ENCODE data around the gene AMIGO3.

DNA sequence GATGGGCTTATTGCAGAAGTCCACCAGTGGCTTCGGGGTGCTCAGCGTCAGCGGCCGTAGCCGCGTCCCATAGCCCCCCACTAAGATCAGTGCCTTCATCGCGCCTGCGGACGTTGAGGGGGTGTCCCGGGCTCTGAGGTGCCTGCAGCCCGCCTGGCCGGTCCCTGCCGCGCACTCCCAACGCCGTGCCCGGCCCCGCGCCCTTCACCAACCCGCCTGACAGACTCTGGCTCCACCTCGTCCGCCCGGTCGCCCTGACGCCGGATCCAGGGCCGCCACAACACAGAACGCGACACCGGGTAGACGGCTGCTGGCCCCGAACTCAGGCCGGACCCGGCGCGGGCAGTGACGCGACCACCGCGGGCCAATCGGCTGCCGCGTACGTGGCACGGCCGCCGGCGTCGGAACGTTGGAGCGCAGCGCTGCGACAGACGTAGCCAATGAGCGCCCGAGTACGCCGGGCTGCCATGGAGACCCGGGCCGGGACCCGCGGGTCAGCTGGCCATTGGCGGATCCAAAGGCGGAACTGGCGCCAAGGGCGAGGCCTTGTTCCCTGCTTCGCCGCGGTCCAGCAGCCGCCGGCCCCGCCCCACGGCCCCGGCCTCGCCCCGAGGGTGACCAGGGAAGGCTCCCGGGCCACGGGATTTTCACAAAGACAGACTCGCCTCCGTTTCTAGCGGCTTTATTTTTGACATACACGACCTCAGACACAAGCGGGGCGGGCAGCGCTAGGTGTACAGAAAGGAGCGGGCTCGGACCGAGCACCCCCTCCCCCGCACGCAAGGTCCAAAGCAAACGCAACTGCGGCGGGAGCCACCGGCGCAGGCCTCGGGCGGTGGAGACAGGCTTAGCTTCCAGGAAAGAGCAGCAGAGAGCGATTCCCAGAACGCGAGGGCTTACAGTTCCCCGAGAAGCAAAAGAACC lies 4.4 kb upstream of the AMIGO3 start, which contains the start of gene GMPPB:
- TF ChIP-seq, protein P1, sequence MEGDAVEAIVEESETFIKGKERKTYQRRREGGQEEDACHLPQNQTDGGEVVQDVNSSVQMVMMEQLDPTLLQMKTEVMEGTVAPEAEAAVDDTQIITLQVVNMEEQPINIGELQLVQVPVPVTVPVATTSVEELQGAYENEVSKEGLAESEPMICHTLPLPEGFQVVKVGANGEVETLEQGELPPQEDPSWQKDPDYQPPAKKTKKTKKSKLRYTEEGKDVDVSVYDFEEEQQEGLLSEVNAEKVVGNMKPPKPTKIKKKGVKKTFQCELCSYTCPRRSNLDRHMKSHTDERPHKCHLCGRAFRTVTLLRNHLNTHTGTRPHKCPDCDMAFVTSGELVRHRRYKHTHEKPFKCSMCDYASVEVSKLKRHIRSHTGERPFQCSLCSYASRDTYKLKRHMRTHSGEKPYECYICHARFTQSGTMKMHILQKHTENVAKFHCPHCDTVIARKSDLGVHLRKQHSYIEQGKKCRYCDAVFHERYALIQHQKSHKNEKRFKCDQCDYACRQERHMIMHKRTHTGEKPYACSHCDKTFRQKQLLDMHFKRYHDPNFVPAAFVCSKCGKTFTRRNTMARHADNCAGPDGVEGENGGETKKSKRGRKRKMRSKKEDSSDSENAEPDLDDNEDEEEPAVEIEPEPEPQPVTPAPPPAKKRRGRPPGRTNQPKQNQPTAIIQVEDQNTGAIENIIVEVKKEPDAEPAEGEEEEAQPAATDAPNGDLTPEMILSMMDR (IDR thresholded peaks at IDR 0.05), result no peak
- no peak for TF ChIP-seq ZFX (IDR thresholded peaks at IDR 0.05; ENCODE audit: borderline replicate concordance)
